Mucosa of descending colon (tissue), 3 donors: Measurements from ENCODE around the gene NR2F1. TPM values are rescaled to one million over a fixed set of nuclear protein-coding genes. Genes with fewer than 3 reads are reported as not detected.
"Not testable (repeated sequence)": the region's sequence is repeated elsewhere in the genome, so short reads cannot be mapped to it uniquely, and the experiment has no call there.

ENCODE experiments used
- ATAC-seq: fragments of 200-7000 bp; cut with Tn5 transposase; one replicate; pipeline ENCODE4 v1.9.1; 2020; ENCODE audit warnings: mild to moderate bottlenecking, moderate library complexity
- DNase-seq, 3 donors: peaks; one replicate each; pipeline ENCODE4 v3.0.0-alpha.2; 2020
- H3K36me3 ChIP-seq: fragments of 200-600 bp; one replicate; pipeline ENCODE4 v1.8.0; 2021; ENCODE audit warnings: low read depth, mild to moderate bottlenecking
- H3K4me1 ChIP-seq: fragments of 200-600 bp; one replicate; pipeline ENCODE4 v1.8.0; 2021; ENCODE audit warnings: low read depth, mild to moderate bottlenecking
- H3K4me3 ChIP-seq: fragments of 200-600 bp; one replicate; pipeline ENCODE4 v1.8.0; 2021; ENCODE audit warnings: mild to moderate bottlenecking
- H3K9me3 ChIP-seq: fragments of 200-600 bp; one replicate; pipeline ENCODE4 v1.8.0; 2021; ENCODE audit warnings: mild to moderate bottlenecking
- intact Hi-C, 2 donors: fragments of 100-400 bp; cut with DNase I in 1 of 2; cut with micrococcal nuclease in 1 of 2; formaldehyde crosslinking; loops; one replicate each; pipeline versions ENCODE4 v1.11.0 to v1.11.1; 2022; cut with DNase I, micrococcal nuclease
- long read RNA-seq, 2 donors: library from polyadenylated mRNA; unstranded; transcript quantifications; one replicate each; pipeline ENCODE4 v2.0.0, GENCODE V29; 2019 to 2021
- total RNA-seq, 3 donors: library from RNA; stranded (reverse); fragmentation: NEBNext Ultra II Directional in 2 of 3; extraction: Animal tissue kit (Norgen Biotek cat#: 25700) in 2 of 3; gene quantifications; one replicate each; pipeline versions ENCODE4 v1.2.1 to v1.2.4, GENCODE V29; 2021 to 2023
- TF ChIP-seq, protein P1 (sequence below): fragments of 200-600 bp; IDR thresholded peaks from one replicate; pipeline ENCODE4 v1.8.0; 2022; ENCODE audit warnings: antibody characterized with exemption, mild to moderate bottlenecking
- donor health status: DM: no; HTN: no; CAD: no; lungs with moderate emphysema.
- donor health status: DM: no; HTN: no; CAD: no.
- donor health status: DM: no; HTN: yes; CAD: no.

Gene NR2F1
- 1 to 10 TPM; 2.3 to 9.1 (median 6.2) TPM for total RNA-seq
- long read RNA-seq, donor 1, partial matches to known transcripts, result 4 of 9 reads
- long read RNA-seq, donor 1, other reads (novel, unspliced or antisense), result 1 of 9 reads
- long read RNA-seq, donor 2, partial matches to known transcripts, result 0 of 1 reads
- long read RNA-seq, donor 2, other reads (novel, unspliced or antisense), result 0 of 1 reads

DNA sequence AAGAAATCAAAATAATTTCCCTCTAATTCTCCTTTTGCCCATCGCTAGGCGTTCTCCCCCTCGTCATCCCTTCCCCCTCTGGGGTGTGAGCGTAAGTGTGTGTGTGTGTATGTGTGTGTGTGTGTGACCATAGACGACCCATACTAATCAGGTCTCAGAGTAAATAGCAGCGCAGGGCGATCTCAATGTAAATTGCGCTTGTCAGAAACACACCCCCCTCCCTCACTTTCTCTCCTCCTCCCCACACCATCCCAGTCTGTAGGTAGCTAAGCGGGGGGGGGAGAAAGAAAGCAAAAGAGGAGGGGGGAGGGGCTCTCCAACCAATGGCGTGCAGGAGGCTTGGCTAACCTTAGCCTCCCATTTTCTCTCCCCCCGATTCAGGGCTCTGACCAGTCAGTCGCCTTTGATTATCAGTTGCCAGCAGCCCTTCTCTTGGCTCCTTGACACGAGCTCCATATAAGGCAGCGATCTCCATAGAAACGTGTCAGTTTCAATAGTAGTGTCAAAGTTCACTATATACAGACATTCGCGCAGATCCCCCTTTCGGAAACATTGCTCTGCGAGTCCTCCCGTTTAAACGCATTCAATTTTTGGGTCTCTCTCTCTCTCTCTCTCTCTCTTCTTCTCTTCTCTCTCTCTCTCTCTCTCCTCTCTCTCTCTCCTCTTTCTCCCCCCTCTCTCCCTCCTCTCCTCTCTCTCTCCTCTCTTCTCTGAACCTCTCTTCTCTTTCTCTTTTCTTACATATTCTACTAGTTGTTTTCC is at the start of gene NR2F1:
Gene NR2F1 (plus strand): TSS at position 546 of the 762 bp plus-strand sequence. CDS start 1,802 bp downstream, outside the sequence.
- Histone ChIP-seq H3K4me3 (no peak within 1 kb of the TSS), H3K9me3 (no peaks in the 10 kb centered on the region), H3K36me3 (no peaks in the 10 kb centered on the region), H3K4me1 (peaks cover 33% of the 10 kb centered on the region)
- ATAC-seq, result peak; percentile 36
- TF ChIP-seq, protein P1, sequence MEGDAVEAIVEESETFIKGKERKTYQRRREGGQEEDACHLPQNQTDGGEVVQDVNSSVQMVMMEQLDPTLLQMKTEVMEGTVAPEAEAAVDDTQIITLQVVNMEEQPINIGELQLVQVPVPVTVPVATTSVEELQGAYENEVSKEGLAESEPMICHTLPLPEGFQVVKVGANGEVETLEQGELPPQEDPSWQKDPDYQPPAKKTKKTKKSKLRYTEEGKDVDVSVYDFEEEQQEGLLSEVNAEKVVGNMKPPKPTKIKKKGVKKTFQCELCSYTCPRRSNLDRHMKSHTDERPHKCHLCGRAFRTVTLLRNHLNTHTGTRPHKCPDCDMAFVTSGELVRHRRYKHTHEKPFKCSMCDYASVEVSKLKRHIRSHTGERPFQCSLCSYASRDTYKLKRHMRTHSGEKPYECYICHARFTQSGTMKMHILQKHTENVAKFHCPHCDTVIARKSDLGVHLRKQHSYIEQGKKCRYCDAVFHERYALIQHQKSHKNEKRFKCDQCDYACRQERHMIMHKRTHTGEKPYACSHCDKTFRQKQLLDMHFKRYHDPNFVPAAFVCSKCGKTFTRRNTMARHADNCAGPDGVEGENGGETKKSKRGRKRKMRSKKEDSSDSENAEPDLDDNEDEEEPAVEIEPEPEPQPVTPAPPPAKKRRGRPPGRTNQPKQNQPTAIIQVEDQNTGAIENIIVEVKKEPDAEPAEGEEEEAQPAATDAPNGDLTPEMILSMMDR, result no peak
- peak in 2 of 3 donors; percentile 33 to 61 for DNase-seq
- intact Hi-C loops, result no loop called here

DNA sequence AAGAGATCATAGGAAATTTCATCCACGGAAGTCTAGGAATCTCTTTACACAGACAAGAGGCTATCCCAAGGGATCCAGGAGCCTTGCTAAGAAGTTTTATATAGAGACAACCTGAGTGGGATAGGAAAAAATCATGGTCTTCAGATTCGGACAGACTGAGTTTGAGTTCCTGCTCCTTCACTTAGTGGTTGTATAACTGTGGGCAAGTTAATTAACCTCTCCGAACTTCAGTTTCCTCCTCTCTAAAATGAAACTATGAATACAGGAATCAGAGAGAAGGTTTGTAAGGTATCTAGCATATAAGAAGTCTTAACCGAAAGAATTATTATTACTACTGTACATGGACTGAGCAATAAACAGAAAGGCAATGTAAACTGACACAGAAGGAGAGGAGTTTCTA is 37.1 kb upstream of the NR2F1 start:
- no peak overlapping the region for H3K4me3 ChIP-seq
- DNase-seq (no peak), ATAC-seq (no peak)
- no peaks in the 10 kb centered on the region for H3K36me3 ChIP-seq
- TF ChIP-seq, protein P1, result no peak
- intact Hi-C loops, result no loop called here
- no peaks in the 10 kb centered on the region for H3K9me3 ChIP-seq
- H3K4me1 ChIP-seq, result no peaks in the 10 kb centered on the region

DNA sequence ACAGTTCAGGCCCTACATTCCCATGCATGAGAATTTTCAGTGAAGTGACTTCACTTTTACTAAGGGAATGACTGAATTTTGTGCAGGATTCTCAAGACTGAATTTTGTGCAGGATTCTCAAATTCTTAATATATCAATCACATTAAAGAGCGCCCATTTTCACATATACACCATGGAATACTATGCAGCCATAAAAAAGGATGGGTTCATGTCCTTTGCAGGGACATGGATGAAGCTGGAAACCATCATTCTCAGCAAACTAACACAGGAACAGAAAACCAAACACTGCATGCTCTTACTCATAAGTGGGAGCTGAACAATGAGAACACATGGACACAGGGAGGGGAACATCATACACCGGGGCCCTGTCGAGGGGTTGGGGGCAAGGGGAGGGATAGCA is 33.4 kb upstream of the NR2F1 start:
- DNase-seq, ATAC-seq, H3K4me1 ChIP-seq, intact Hi-C loops, H3K9me3 ChIP-seq, H3K36me3 ChIP-seq, H3K4me3 ChIP-seq: not testable (repeated sequence)

DNA sequence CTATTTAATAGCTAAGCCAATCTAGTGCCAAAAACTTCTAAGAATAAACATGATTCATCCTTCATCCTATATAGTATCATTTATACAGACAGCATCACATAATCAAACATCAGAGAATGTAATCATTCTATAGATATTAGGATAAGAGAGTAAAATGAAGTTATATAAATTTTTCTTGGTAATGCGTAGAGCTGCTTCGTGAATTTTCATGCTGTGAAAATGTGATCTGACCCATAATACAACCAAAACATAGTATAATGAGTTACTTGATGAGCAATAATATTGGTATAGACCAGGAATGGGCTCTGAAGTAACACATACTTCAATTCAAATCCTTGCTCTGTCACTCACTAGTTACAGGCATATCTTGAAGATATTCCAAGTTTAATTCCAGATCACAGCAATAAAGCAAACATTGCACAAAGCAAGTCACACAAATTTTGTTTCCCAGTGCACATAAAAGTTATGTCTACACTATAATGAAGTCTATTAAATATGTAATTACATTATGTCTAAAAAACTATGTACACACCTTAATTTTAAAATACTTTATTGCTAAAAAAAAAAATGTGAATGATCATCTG is 25.9 kb upstream of the NR2F1 start:
- no peak overlapping the region for H3K4me3 ChIP-seq
- no peak for DNase-seq
- no peaks in the 10 kb centered on the region for H3K4me1 ChIP-seq
- no peaks in the 10 kb centered on the region for H3K36me3 ChIP-seq
- ATAC-seq, result no peak
- H3K9me3 ChIP-seq, result no peaks in the 10 kb centered on the region
- TF ChIP-seq, protein P1, result no peak
- intact Hi-C loops, result no loop called here

DNA sequence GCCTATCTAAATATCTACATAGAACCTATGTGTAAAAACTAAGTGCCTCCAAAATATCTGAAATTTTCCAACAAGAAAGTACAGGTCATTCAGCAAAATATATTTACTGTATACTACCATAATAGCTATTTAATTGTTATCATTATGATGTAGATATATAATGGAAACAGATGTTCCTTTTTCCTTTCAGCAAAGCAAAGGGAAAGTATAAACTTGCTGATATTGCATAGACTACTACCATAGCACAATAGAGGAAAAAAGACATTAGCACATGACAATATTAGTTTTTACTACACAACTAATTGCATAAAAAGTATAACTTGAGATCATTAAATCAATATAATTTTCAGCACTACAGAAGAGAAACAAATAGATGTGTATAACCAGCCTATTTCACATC is 16.9 kb upstream of the NR2F1 start:
- intact Hi-C loops, result no loop called here
- Histone ChIP-seq H3K36me3 (no peaks in the 10 kb centered on the region), H3K4me1 (peaks cover 4% of the 10 kb centered on the region), H3K4me3 (no peak overlapping the region), H3K9me3 (no peaks in the 10 kb centered on the region)
- TF ChIP-seq, protein P1, result no peak
- DNase-seq (no peak), ATAC-seq (no peak)

DNA sequence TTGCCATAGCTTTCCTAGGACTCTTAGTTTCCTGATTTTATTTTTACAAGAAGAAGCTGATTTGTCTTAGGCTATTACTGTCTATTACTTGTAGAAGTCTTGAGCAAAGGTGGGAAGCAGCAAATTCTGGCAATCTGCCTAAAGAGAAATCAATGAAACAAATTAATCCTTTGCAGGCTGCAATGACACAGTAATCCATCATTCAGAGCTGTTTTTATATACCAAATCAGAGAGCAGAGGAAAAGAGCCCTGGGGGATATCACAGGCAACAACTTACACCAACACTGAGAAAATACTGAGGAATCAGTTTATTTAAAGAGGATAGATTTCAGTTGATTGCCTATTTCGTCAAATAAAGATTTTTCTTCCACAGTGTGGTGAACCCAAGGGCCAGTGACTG is 15.6 kb upstream of the NR2F1 start:
- TF ChIP-seq, protein P1, result no peak
- H3K9me3 ChIP-seq, result no peaks in the 10 kb centered on the region
- H3K4me3 ChIP-seq, result no peak overlapping the region
- intact Hi-C loops, result no loop called here
- DNase-seq (no peak), ATAC-seq (no peak)
- H3K4me1 ChIP-seq, result peaks cover 4% of the 10 kb centered on the region
- H3K36me3 ChIP-seq, result no peaks in the 10 kb centered on the region
